Measurements from ENCODE around the gene SLC40A1.

- TF ChIP-seq CTCF (IDR thresholded peaks at IDR 0.05; ENCODE audit: insufficient read depth, low read depth, low read length) (no peak), EZH2 (IDR thresholded peaks at IDR 0.05; ENCODE audit: insufficient read depth, low read length) (no peak)
These were observed 47.2 kb upstream of the SLC40A1 start for GRCh38 chr2:189627789-189628188.

All from astrocyte (in vitro differentiated cells and primary cell).